PC-3 (cell line): ENCODE measurements around the gene DQX1.

ENCODE experiments used
- EZH2 ChIP-seq: fragments of 300-600 bp; sonication (generic); IDR thresholded peaks from one replicate; pipeline ENCODE4 v1.6.1; 2017; ENCODE audit warnings: antibody characterized with exemption, mild to moderate bottlenecking, low read length; ENCODE audit not compliant: unreplicated experiment
- TF ChIP-seq, protein P1 (sequence below): fragments of 300-600 bp; sonication (generic); conservative IDR thresholded peaks from 2 replicates; pipeline ENCODE4 v1.5.1; 2017; ENCODE audit warnings: antibody characterized with exemption, low read depth, mild to moderate bottlenecking, low read length

DNA sequence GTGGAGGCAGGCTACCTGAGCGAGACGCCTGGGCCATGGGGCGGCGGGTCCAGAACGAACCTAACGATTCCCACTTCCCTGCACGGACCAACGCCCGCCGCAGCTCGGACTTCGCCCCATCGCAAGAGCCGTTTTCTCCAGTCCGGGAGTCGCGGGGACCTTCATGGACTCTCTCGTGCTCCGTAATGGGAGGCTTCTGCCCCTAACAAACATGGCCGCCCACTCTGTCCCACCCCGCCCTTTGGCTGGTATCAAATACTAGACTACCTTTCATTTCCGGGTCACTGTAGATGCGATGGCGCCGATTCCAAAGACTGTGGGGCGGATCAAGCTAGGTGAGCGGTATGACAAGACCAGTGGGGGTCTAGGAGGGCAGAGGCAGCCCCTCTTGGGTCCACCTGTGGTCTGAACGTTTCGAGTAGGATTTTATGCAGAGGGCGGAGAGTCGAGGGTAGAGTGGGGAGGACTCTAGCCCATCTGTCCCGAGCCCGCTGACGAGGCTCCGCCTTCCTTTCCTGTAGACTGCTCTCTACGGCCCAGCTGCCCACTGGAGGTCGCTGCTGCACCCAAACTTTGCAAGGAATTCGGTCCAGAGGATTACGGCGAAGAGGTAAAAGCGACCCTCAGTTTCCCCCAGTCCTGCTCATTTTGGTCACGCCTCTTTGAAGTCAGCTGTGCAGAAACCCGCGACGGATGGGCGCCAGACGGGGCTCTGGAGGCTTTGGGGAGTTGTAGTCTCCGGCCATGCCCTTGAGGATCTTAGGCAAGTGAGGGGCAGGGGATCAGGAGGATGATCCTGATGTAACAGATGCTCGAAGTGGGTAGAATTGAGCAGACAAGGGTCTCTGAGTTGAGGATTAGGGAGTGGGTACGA lies 43.0 kb downstream of the DQX1 start, which contains the start of the genes CCDC142 and TTC31:
- TF ChIP-seq, protein P1, sequence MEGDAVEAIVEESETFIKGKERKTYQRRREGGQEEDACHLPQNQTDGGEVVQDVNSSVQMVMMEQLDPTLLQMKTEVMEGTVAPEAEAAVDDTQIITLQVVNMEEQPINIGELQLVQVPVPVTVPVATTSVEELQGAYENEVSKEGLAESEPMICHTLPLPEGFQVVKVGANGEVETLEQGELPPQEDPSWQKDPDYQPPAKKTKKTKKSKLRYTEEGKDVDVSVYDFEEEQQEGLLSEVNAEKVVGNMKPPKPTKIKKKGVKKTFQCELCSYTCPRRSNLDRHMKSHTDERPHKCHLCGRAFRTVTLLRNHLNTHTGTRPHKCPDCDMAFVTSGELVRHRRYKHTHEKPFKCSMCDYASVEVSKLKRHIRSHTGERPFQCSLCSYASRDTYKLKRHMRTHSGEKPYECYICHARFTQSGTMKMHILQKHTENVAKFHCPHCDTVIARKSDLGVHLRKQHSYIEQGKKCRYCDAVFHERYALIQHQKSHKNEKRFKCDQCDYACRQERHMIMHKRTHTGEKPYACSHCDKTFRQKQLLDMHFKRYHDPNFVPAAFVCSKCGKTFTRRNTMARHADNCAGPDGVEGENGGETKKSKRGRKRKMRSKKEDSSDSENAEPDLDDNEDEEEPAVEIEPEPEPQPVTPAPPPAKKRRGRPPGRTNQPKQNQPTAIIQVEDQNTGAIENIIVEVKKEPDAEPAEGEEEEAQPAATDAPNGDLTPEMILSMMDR, result peak; percentile 95
- no peak for TF ChIP-seq EZH2
